ENCODE data around the gene MEP1A.
"Not testable (repeated sequence)": the region's sequence is repeated elsewhere in the genome, so short reads cannot be mapped to it uniquely, and the experiment has no call there.

The MEP1A gene

DNA sequence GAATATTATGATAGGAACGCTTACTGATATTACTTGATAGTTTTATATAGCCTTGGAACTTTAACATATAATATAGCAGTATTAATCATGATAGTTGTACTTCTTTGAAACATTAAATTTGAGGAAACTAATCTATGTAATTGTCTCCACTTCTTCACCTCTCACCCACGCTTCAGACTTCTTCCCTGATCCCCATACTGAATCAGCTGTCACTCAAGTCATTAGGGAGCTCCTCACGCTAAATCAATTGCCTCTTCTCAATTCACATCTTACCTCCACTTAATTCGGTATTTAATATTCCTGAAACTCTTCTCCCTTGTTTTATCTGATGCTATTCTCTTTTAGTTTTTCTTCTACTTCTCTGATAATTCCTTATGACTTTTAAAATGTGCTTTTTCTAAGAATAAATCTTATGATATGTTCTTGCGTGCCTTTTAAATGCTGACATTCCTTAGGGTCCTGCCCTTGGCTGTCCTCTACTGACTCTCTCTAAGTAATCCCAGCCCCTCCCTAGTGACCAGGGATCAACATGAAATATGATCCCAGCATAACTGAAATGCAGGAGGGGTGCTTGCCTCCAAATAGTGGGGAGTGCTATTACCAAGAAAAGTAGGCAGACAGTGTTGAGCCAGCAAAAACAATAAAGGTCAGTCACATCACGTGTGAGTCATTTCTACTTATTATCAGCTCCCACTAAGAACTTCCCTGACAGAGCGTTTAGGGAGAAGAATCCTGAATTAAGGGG lies 36.5 kb upstream of the MEP1A start:
- no peaks in the 10 kb centered on the region for H3K4me1 ChIP-seq
- H3K36me3 ChIP-seq = no peaks in the 10 kb centered on the region
- H3K27me3 ChIP-seq = no peaks in the 10 kb centered on the region
- no peaks in the 10 kb centered on the region for H3K9me3 ChIP-seq
- H3K4me3 ChIP-seq = no peak overlapping the region
- no peak for TF ChIP-seq Cebpa-rat (IDR thresholded peaks at IDR 0.05)
- H3K4me2 ChIP-seq = no peak overlapping the region
- no peak overlapping the region for H3K9ac ChIP-seq
- no peak overlapping the region for H3K27ac ChIP-seq
- H4K20me1 ChIP-seq = no peaks in the 10 kb centered on the region

DNA sequence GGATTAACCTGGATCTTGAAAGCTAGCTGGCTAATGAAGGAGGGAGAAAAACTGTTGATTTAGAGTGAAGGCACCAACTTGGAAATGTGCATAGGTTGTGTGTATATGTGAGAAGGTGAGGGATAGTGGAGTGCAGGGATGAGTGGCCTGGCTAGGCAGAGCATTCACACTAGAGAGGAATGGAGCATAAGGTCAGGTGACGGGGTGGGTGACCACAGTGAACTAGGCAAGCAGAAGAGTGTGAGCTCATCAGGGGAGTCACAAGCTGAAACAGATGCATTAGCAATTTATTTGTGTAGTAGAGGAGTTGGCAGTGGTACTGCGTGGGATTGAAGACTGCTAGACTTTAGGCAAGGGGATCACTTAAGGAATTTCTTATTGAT lies 36.0 kb upstream of the MEP1A start:
- H3K9ac ChIP-seq = no peak overlapping the region
- TF ChIP-seq Cebpa-rat (IDR thresholded peaks at IDR 0.05) = no peak
- no peaks in the 10 kb centered on the region for H3K4me1 ChIP-seq
- no peaks in the 10 kb centered on the region for H3K9me3 ChIP-seq
- no peaks in the 10 kb centered on the region for H3K27me3 ChIP-seq
- H3K4me3 ChIP-seq = no peak overlapping the region
- no peaks in the 10 kb centered on the region for H3K36me3 ChIP-seq
- no peaks in the 10 kb centered on the region for H4K20me1 ChIP-seq
- H3K4me2 ChIP-seq = no peak overlapping the region
- no peak overlapping the region for H3K27ac ChIP-seq

DNA sequence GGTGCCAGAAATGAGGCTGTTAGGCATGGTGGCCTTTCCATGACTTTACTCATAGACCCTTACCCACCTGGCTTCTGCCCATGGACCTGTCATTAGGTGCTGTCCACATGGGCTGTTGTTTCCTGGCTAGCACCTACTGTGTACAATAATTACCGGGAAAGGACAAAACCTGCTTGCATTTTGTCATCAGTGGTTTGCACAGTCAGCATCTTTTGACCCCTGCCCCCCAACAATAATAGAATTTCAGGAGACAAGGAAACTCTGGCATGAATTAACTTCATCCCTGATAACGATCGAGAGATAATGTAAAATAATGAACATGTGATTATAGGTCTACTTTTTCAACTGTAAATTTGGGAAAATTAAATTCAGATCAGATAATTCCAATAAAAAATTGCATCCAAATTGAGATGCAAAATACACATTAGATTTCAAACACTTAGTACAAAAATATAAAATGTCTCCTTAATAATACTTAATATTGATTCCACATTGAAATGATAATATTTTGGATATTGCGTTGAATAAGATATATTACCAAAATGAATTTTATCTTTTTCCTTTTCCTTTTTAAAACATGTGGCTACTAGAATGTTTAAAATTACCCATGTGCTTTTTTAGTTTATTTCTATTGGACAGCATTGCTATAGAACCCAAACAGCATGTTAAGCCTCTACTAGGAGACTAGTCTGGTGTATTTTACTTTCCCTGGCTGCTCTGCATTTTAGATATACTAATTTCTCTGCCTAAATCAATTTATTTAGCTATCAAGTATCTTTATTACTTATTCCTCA lies 34.0 kb upstream of the MEP1A start:
- Histone ChIP-seq H3K4me1 (no peaks in the 10 kb centered on the region), H3K9me3 (no peaks in the 10 kb centered on the region), H4K20me1 (no peaks in the 10 kb centered on the region), H3K4me3 (no peak overlapping the region), H3K27ac (no peak overlapping the region), H3K4me2 (no peak overlapping the region), H3K9ac (no peak overlapping the region), H3K27me3 (no peaks in the 10 kb centered on the region), H3K36me3 (no peaks in the 10 kb centered on the region)
- TF ChIP-seq Cebpa-rat (IDR thresholded peaks at IDR 0.05) = no peak

- H3K36me3 ChIP-seq = no peaks in the 10 kb centered on the region
- H3K4me1 ChIP-seq = no peaks in the 10 kb centered on the region
- H4K20me1 ChIP-seq = no peaks in the 10 kb centered on the region
- TF ChIP-seq Cebpa-rat (IDR thresholded peaks at IDR 0.05) = no peak
- H3K4me2 ChIP-seq = no peak overlapping the region
- H3K9me3 ChIP-seq = no peaks in the 10 kb centered on the region
- no peak overlapping the region for H3K27ac ChIP-seq
- no peaks in the 10 kb centered on the region for H3K27me3 ChIP-seq
- H3K4me3 ChIP-seq = no peak overlapping the region
- H3K9ac ChIP-seq = no peak overlapping the region
Observed at GRCh38 chr6:46760925-46761324, 32.3 kb upstream of the MEP1A start.

DNA sequence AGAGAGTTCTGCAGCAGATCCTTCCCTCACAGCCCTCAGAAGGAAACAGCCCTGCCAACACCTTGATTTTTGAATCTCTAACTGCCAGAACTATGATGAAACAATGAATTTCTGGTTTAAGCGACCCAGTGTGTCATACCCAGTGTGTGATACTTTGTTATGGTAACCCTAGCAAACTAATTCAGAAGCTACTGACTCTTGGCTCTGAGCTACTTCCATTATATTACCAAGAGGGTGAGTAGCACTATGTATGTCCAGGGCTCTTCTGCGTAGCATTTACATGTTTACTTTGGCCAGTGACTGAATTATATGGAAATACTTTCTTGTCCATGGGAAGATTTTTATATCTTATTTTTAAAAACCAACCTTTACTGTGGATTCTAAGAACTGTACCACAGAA lies 29.7 kb upstream of the MEP1A start:
- H3K9me3 ChIP-seq = no peaks in the 10 kb centered on the region
- no peaks in the 10 kb centered on the region for H3K36me3 ChIP-seq
- no peaks in the 10 kb centered on the region for H3K4me1 ChIP-seq
- H3K27ac ChIP-seq = no peak overlapping the region
- H3K27me3 ChIP-seq = no peaks in the 10 kb centered on the region
- no peak overlapping the region for H3K9ac ChIP-seq
- H3K4me3 ChIP-seq = no peak overlapping the region
- no peak overlapping the region for H3K4me2 ChIP-seq
- no peaks in the 10 kb centered on the region for H4K20me1 ChIP-seq
- TF ChIP-seq Cebpa-rat (IDR thresholded peaks at IDR 0.05) = no peak

DNA sequence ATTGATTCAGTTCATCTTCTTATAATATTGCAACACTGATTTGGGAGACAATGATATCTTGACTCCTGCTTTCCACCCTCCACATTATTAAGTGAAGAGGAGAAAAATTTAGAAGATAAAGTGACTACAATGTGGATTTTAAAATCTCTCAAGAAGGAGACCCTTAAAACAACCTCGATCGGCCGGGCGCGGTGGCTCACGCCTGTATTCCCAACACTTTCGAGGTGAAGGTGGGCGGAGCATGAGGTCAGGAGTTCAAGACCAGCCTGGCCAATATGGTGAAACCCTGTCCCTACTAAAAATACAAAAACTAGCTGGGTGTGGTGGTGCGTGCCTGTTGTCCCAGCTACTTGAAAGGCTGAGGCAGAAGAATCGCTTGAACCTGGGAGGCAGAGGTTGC lies 28.9 kb upstream of the MEP1A start:
- not testable (repeated sequence) for H3K9ac ChIP-seq, H4K20me1 ChIP-seq, H3K27me3 ChIP-seq, H3K4me3 ChIP-seq, H3K9me3 ChIP-seq, H3K36me3 ChIP-seq, H3K4me2 ChIP-seq, H3K4me1 ChIP-seq, H3K27ac ChIP-seq

DNA sequence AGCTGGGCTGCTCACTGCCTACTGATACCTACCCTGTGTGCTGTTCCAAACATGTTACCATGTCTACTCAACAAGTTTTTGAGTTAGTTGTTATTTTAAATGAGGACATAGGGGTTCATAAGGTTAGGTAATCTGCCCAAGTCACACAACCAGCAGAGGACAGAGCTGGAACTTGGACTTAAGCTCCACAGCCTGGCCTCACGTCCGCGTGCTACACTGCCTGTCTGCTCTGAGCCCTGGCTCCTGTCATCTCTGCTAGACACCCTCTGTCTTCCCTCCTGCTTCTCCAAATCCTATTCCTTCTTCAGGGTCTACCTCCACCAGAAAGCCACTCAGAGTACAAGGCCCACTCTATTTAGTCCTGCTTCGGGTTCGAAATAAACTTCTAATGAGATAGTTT lies 28.2 kb upstream of the MEP1A start:
- Histone ChIP-seq H3K27ac (no peak overlapping the region), H3K36me3 (no peaks in the 10 kb centered on the region), H4K20me1 (no peaks in the 10 kb centered on the region), H3K9ac (no peak overlapping the region), H3K4me2 (no peak overlapping the region), H3K27me3 (no peaks in the 10 kb centered on the region), H3K9me3 (no peaks in the 10 kb centered on the region), H3K4me3 (no peak overlapping the region), H3K4me1 (no peaks in the 10 kb centered on the region)
- no peak for TF ChIP-seq Cebpa-rat (IDR thresholded peaks at IDR 0.05)

DNA sequence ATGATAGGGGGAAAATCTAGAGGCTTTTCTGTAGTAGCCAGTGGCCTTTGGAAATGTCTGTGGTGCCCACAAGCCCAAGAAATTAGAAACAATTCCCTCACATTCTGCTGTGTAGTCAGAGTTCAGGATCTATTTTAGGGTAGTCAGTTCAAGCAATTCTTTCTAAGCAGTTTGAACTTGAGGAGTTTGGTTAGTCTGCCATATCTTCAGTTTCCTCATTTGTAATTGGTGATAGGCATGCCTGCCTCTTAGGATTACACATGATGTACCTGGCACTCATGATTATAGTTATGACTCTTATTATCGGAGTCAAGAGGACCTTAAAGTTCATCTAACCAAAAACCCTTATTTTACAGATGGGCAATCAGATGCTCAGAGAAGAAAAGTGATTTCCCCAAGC lies 21.2 kb upstream of the MEP1A start:
- Histone ChIP-seq H4K20me1 (no peaks in the 10 kb centered on the region), H3K4me2 (no peak overlapping the region), H3K4me3 (no peak overlapping the region), H3K9me3 (no peaks in the 10 kb centered on the region), H3K27ac (no peak overlapping the region), H3K9ac (no peak overlapping the region), H3K27me3 (no peaks in the 10 kb centered on the region), H3K4me1 (no peaks in the 10 kb centered on the region), H3K36me3 (no peaks in the 10 kb centered on the region)
- no peak for TF ChIP-seq Cebpa-rat (IDR thresholded peaks at IDR 0.05)

GRCh38 chr6:46772762-46773161 lies 20.4 kb upstream of the MEP1A start:
- no peak overlapping the region for H3K27ac ChIP-seq
- TF ChIP-seq Cebpa-rat (IDR thresholded peaks at IDR 0.05) = no peak
- no peak overlapping the region for H3K4me2 ChIP-seq

DNA sequence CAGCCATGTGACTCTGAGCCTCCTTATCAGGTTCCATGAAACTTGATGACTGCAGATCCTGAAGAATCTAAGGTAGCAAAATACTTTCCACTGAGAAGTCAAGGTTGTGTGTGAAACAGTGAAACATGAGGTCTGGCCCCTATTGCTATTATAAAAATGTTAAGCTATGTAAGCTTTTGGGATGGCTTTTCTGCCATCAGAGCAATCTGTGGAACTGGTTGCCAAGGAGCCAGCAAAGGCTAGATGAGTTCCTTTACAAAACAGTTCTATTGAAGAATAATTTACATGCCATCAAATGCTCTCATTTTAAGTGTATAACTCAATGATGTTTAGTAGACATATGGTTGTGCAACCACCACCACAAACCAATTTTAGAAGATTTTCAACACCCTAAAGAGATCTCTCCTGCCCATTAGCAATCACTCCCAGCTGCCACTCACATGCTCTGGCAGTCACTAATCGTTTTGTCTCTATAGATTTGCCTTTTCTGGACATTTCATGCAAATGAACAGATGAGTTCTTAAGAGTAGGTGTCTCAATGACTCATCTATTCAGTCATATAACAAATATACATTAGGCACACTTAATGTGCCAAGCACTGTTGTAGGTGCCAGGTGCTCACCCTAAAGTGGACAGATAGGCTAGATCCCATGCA lies 19.9 kb upstream of the MEP1A start:
- H3K4me3 ChIP-seq = no peak overlapping the region
- no peak overlapping the region for H3K9ac ChIP-seq
- no peak for TF ChIP-seq Cebpa-rat (IDR thresholded peaks at IDR 0.05)
- H3K4me1 ChIP-seq = no peaks in the 10 kb centered on the region
- H3K9me3 ChIP-seq = no peaks in the 10 kb centered on the region
- no peaks in the 10 kb centered on the region for H3K36me3 ChIP-seq
- no peaks in the 10 kb centered on the region for H3K27me3 ChIP-seq
- no peak overlapping the region for H3K27ac ChIP-seq
- no peak overlapping the region for H3K4me2 ChIP-seq
- H4K20me1 ChIP-seq = no peaks in the 10 kb centered on the region

More at GRCh38 chr6:46772762-46773161, 20.4 kb upstream of the MEP1A start:
- no peaks in the 10 kb centered on the region for H4K20me1 ChIP-seq
- H3K4me1 ChIP-seq = no peaks in the 10 kb centered on the region
- H3K4me3 ChIP-seq = no peak overlapping the region
- no peak overlapping the region for H3K9ac ChIP-seq
- H3K9me3 ChIP-seq = no peaks in the 10 kb centered on the region
- no peaks in the 10 kb centered on the region for H3K27me3 ChIP-seq
- H3K36me3 ChIP-seq = no peaks in the 10 kb centered on the region

GRCh38 chr6:46774736-46775135 lies 18.5 kb upstream of the MEP1A start:
- H3K27me3 ChIP-seq, H3K9ac ChIP-seq, H3K9me3 ChIP-seq, H3K4me3 ChIP-seq, H3K4me2 ChIP-seq, H3K36me3 ChIP-seq, H3K27ac ChIP-seq, H4K20me1 ChIP-seq, H3K4me1 ChIP-seq: not testable (repeated sequence)

Measured in BLaER1 (cell line).